Gastrocnemius medialis (tissue), 4 donors: Measurements from ENCODE around the gene NOS1AP. TPM values are rescaled to one million over a fixed set of nuclear protein-coding genes. Genes with fewer than 3 reads are reported as not detected.

Experiments used
- ATAC-seq, 2 donors: fragments of 150-250 bp; one replicate each; pipeline ENCODE4 v1.9.1; 2016
- DNase-seq, 2 donors: peaks; one replicate each; pipeline ENCODE4 v3.0.0-alpha.2; 2019
- H3K27ac ChIP-seq, 4 donors: fragments of 200-600 bp; sonication (generic); 1 replicate in 1 of 4; 2 replicates in 3 of 4; pipeline ENCODE4 v1.5.1; 2016 to 2018; ENCODE audit warnings: mild to moderate bottlenecking in 2 of 4, moderate library complexity in 1 of 4
- H3K27me3 ChIP-seq, 3 donors: fragments of 200-600 bp; sonication (generic) in 2 of 3; 1 replicate in 1 of 3; 2 replicates in 2 of 3; pipeline versions ENCODE4 v1.5.1 to v1.6.0; 2016 to 2019; ENCODE audit warnings: mild to moderate bottlenecking in 1 of 3, moderate library complexity in 1 of 3
- H3K36me3 ChIP-seq, 2 donors: fragments of 200-600 bp; sonication (generic) in 1 of 2; one replicate each; pipeline ENCODE4 v1.5.1; 2017 to 2018
- H3K4me1 ChIP-seq, 2 donors: fragments of 200-600 bp; sonication (generic) in 1 of 2; one replicate each; pipeline ENCODE4 v1.5.1; 2016 to 2017; ENCODE audit warnings: mild to moderate bottlenecking in 2 of 2
- H3K4me3 ChIP-seq, 4 donors: fragments of 200-600 bp; sonication (generic) in 3 of 4; 1 replicate in 1 of 4; 2 replicates in 3 of 4; pipeline ENCODE4 v1.5.1; 2016 to 2019; ENCODE audit warnings: mild to moderate bottlenecking in 2 of 4
- H3K9me3 ChIP-seq, 3 donors: fragments of 200-600 bp; sonication (generic) in 2 of 3; 1 replicate in 1 of 3; 2 replicates in 2 of 3; pipeline ENCODE4 v1.5.1; 2016 to 2019
- CTCF ChIP-seq, 5 experiments: fragments of 450-650 bp in 3 of 5; fragments of 200-600 bp in 2 of 5; sonication (generic) in 2 of 5; IDR thresholded peaks in 4 of 5; conservative IDR thresholded peaks in 1 of 5; 1 replicate in 4 of 5; 2 replicates in 1 of 5; pipeline ENCODE4 v1.5.1; 2016 to 2019; ENCODE audit warnings: antibody characterized with exemption in 5 of 5, mild to moderate bottlenecking in 3 of 5, moderate library complexity in 3 of 5
- POLR2A ChIP-seq, 2 donors: fragments of 450-650 bp; IDR thresholded peaks; one replicate each; pipeline ENCODE4 v1.6.1; 2017; ENCODE audit warnings: antibody characterized with exemption in 2 of 2, mild to moderate bottlenecking in 2 of 2, moderate library complexity in 2 of 2
- in situ Hi-C, 4 donors: fragments of 200-750 bp; cut with MboI; loops; one replicate each; pipeline versions ENCODE4 v1.15.0 to v1.8.0; 2017; ENCODE audit warnings: low sequenced_read_pairs in 4 of 4
- intact Hi-C: fragments of 100-400 bp; cut with DNase I; formaldehyde crosslinking; loops from one replicate; pipeline ENCODE4 v1.15.1; 2023; ENCODE audit warnings: low total_unique reads
- total RNA-seq, 4 donors: library from RNA; depleted of rRNA; stranded (reverse); fragments of >200 nt; gene quantifications; one replicate each; pipeline versions ENCODE4 v1.1.0 to v1.2.3, GENCODE V29; 2016

Gene NOS1AP
- total RNA-seq, 4 donors from 2014 or later: 0.20 to 0.40 (median 0.25) TPM

DNA sequence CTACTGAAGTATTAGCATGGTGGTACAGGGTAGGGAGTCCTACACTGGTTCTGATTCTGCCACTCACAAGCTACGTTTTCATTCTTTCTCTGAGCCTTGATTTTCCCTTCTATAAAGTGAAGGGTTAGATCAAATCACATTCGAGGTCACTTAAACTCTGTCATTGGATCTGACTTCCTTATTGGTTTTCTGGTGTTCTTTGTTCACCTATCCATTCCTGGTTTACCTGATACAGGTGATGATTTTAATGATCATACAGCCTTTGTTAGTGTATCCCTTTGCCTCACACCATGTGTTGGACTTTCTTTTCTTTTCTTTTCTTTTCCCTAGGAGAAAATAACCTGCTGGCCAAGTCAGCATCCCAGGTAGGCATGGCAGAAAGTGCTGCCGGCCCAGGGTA, 74.8 kb downstream of the NOS1AP start:
- intact Hi-C loops: no loop called here
- DNase-seq (no peak), ATAC-seq (no peak)
- no peaks in the 10 kb centered on the region for H3K9me3 ChIP-seq
- H3K4me3 ChIP-seq: no peak overlapping the region
- H3K36me3 ChIP-seq: no peaks in the 10 kb centered on the region
- H3K27me3 ChIP-seq: no peaks in the 10 kb centered on the region
- no peaks in the 10 kb centered on the region for H3K4me1 ChIP-seq
- no peak overlapping the region for H3K27ac ChIP-seq
- in situ Hi-C loops: no loop called here
- TF ChIP-seq POLR2A (IDR thresholded peaks at IDR 0.05) (no peak), CTCF (IDR thresholded peaks at IDR 0.05 in 4 of 5, conservative IDR thresholded peaks at IDR 0.05 in 1 of 5) (no peak)

GRCh38 chr1:162144853-162145252, 75.4 kb downstream of the NOS1AP start:
- TF ChIP-seq CTCF (IDR thresholded peaks at IDR 0.05 in 4 of 5, conservative IDR thresholded peaks at IDR 0.05 in 1 of 5) (no peak), POLR2A (IDR thresholded peaks at IDR 0.05) (no peak)
- Histone ChIP-seq H3K27ac (no peak overlapping the region), H3K4me1 (no peaks in the 10 kb centered on the region), H3K36me3 (no peaks in the 10 kb centered on the region), H3K4me3 (no peak overlapping the region), H3K27me3 (no peaks in the 10 kb centered on the region), H3K9me3 (no peaks in the 10 kb centered on the region)
- ATAC-seq (no peak), DNase-seq (no peak)
- in situ Hi-C loops: no loop called here
- intact Hi-C loops: no loop called here

DNA sequence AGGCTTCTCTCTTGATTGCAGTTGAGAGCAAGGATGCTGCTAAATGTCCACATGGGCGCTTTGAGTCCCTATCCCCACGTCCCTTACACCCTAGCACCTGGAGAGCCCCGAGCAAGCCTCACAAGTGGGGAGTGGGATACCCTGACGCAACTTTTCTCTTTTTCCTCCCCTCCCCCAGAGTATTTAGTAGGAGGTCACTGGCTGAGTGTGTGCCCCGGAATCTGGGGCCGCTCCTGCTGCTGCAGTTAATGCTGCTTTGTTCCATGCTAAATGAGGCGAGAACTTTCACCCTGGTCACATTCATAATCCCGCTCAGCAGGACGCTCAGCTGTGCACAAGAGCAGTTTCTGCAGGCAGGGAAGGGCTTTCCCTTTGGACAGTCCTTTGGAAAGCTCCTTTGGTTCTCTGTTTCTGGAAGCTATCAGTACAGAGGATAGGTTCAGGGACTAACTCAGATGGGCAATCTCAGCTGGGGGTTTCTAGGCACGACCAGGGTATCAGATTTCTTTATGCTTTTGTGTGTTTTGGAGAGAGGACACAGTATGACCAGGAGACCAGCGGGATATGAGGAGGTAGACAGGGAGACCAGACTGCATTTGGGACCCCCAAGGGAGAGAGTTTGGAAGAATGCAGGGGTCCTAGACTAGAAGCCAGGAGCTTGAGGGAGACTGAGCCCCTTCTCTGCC, 75.9 kb downstream of the NOS1AP start:
- intact Hi-C loops: no loop called here
- H3K9me3 ChIP-seq: no peaks in the 10 kb centered on the region
- no peaks in the 10 kb centered on the region for H3K4me1 ChIP-seq
- peaks cover 0 to 3% (median 0%) of the 10 kb centered on the region in 3 donors for H3K27me3 ChIP-seq
- H3K36me3 ChIP-seq: no peaks in the 10 kb centered on the region
- H3K4me3 ChIP-seq: no peak overlapping the region
- no peak overlapping the region for H3K27ac ChIP-seq
- in situ Hi-C loops: no loop called here
- no peak for TF ChIP-seq POLR2A (IDR thresholded peaks at IDR 0.05)
- TF ChIP-seq CTCF (IDR thresholded peaks at IDR 0.05 in 4 of 5, conservative IDR thresholded peaks at IDR 0.05 in 1 of 5): no peak
- no peak for DNase-seq
- ATAC-seq: no peak

- DNase-seq: no peak
- TF ChIP-seq POLR2A (IDR thresholded peaks at IDR 0.05): no peak
- TF ChIP-seq CTCF (IDR thresholded peaks at IDR 0.05 in 4 of 5, conservative IDR thresholded peaks at IDR 0.05 in 1 of 5): no peak
- Histone ChIP-seq H3K4me3 (no peak overlapping the region), H3K36me3 (no peaks in the 10 kb centered on the region), H3K4me1 (no peaks in the 10 kb centered on the region), H3K9me3 (no peaks in the 10 kb centered on the region), H3K27ac (no peak overlapping the region), H3K27me3 (peaks cover 0 to 3% (median 0%) of the 10 kb centered on the region in 3 donors)
- in situ Hi-C loops (no loop called here), intact Hi-C loops (no loop called here)
- ATAC-seq: no peak
These were observed 76.6 kb downstream of the NOS1AP start for GRCh38 chr1:162145966-162146696.
